ENCODE results near the gene SLC24A3. TPM values are rescaled to one million over a fixed set of nuclear protein-coding genes. Genes with fewer than 3 reads are reported as not detected.

The SLC24A3 gene
- total RNA-seq, 2 experiments from 2014 or later: not detected

DNA sequence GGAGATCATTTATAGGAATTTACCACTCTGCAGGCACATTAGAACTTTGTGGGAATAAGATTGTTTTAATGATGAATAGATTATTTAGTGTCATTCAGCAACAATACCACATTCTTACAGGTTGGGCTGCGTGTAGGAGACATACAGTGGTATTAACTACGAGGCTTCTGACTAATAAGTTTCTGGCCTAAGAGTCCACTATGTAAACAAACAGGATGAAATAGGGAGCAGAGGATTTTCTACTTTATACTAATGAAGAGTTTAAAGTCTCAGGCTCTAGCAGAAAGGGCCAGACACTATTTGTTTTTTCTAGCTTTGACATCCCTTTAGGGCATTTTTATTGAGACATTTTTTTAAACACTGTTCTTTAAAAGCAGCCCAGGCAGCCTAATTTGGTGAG is 75.6 kb downstream of the SLC24A3 start:
- POLR2A ChIA-PET: no interaction called here
- no peaks in the 10 kb centered on the region for H3K9me2 ChIP-seq (ENCODE audit: insufficient read depth, low read length)
- H3K4me3 ChIP-seq (ENCODE audit: low read depth, low read length, poor library complexity, severe bottlenecking): no peak overlapping the region
- no peak for DNase-seq (ENCODE audit: low spot score)
- CTCF ChIA-PET (ENCODE audit: unreplicated experiment): no interaction called here
- H4K20me1 ChIP-seq (ENCODE audit: insufficient read depth, low read length): no peaks in the 10 kb centered on the region
- no peaks in the 10 kb centered on the region for H3K9me3 ChIP-seq (ENCODE audit: low read length)
- H3K36me3 ChIP-seq (ENCODE audit: insufficient read depth, low read length): no peaks in the 10 kb centered on the region
- BruUV-seq (replicated peaks): no TSS peak
- intact Hi-C loops (cut with micrococcal nuclease; ENCODE audit: unreplicated experiment): no loop called here
- H3K4me2 ChIP-seq (ENCODE audit: low read length): no peak overlapping the region
- no peaks in the 10 kb centered on the region for H3K79me2 ChIP-seq (ENCODE audit: insufficient read depth, low read depth, low read length)
- H2AFZ ChIP-seq (ENCODE audit: low read length): no peak overlapping the region
- H3K4me1 ChIP-seq (ENCODE audit: insufficient read depth, low read length, poor library complexity, severe bottlenecking): no peaks in the 10 kb centered on the region
- no peak overlapping the region for H3K27ac ChIP-seq (ENCODE audit: low read depth, low read length, poor library complexity, severe bottlenecking)
- no peak for TF ChIP-seq EZH2phosphoT487 (IDR thresholded peaks at IDR 0.05; ENCODE audit: borderline replicate concordance, low read depth, low read length)
- TF ChIP-seq, protein P1, sequence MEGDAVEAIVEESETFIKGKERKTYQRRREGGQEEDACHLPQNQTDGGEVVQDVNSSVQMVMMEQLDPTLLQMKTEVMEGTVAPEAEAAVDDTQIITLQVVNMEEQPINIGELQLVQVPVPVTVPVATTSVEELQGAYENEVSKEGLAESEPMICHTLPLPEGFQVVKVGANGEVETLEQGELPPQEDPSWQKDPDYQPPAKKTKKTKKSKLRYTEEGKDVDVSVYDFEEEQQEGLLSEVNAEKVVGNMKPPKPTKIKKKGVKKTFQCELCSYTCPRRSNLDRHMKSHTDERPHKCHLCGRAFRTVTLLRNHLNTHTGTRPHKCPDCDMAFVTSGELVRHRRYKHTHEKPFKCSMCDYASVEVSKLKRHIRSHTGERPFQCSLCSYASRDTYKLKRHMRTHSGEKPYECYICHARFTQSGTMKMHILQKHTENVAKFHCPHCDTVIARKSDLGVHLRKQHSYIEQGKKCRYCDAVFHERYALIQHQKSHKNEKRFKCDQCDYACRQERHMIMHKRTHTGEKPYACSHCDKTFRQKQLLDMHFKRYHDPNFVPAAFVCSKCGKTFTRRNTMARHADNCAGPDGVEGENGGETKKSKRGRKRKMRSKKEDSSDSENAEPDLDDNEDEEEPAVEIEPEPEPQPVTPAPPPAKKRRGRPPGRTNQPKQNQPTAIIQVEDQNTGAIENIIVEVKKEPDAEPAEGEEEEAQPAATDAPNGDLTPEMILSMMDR (conservative IDR thresholded peaks at IDR 0.05; ENCODE audit: low read length): no peak

DNA sequence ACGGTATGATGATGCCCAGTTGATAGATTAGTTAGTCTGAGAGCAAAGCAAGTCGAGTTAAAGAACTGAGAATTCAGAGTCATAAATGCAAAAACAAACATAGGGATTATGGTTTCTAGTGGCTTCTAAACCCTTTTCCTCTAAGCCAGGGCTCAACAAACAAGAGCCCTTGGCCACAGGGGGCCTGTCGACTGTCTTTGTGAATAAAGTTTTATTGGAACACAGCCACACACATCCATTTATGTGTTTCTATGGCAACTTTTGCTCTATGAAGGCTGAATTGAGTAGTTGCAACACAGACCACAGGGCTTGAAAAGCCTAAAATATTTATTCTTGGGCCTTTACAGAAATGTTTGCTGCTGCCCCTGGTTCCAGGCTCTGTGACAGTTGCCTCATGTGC is 76.2 kb downstream of the SLC24A3 start:
- Histone ChIP-seq H3K9me2 (ENCODE audit: insufficient read depth, low read length) (no peaks in the 10 kb centered on the region), H3K4me3 (ENCODE audit: low read depth, low read length, poor library complexity, severe bottlenecking) (no peak overlapping the region), H3K36me3 (ENCODE audit: insufficient read depth, low read length) (no peaks in the 10 kb centered on the region), H3K79me2 (ENCODE audit: insufficient read depth, low read depth, low read length) (no peaks in the 10 kb centered on the region), H4K20me1 (ENCODE audit: insufficient read depth, low read length) (no peaks in the 10 kb centered on the region), H3K9me3 (ENCODE audit: low read length) (no peaks in the 10 kb centered on the region), H2AFZ (ENCODE audit: low read length) (no peak overlapping the region), H3K4me1 (ENCODE audit: insufficient read depth, low read length, poor library complexity, severe bottlenecking) (no peaks in the 10 kb centered on the region), H3K4me2 (ENCODE audit: low read length) (no peak overlapping the region), H3K27ac (ENCODE audit: low read depth, low read length, poor library complexity, severe bottlenecking) (no peak overlapping the region)
- no TSS peak for BruUV-seq (replicated peaks)
- TF ChIP-seq, protein P1 (conservative IDR thresholded peaks at IDR 0.05; ENCODE audit: low read length): no peak
- TF ChIP-seq EZH2phosphoT487 (IDR thresholded peaks at IDR 0.05; ENCODE audit: borderline replicate concordance, low read depth, low read length): no peak
- no peak for DNase-seq (ENCODE audit: low spot score)
- intact Hi-C loops (cut with micrococcal nuclease; ENCODE audit: unreplicated experiment): no loop called here
- POLR2A ChIA-PET: no interaction called here
- CTCF ChIA-PET (ENCODE audit: unreplicated experiment): no interaction called here

GRCh38 chr20:19289451-19289850 is 77.0 kb downstream of the SLC24A3 start:
- no peak overlapping the region for H3K27ac ChIP-seq (ENCODE audit: low read depth, low read length, poor library complexity, severe bottlenecking)
- H2AFZ ChIP-seq (ENCODE audit: low read length): no peak overlapping the region
- POLR2A ChIA-PET: no interaction called here
- no peaks in the 10 kb centered on the region for H3K9me2 ChIP-seq (ENCODE audit: insufficient read depth, low read length)
- H4K20me1 ChIP-seq (ENCODE audit: insufficient read depth, low read length): no peaks in the 10 kb centered on the region
- H3K36me3 ChIP-seq (ENCODE audit: insufficient read depth, low read length): no peaks in the 10 kb centered on the region
- DNase-seq (ENCODE audit: low spot score): no peak
- H3K4me3 ChIP-seq (ENCODE audit: low read depth, low read length, poor library complexity, severe bottlenecking): no peak overlapping the region
- H3K4me1 ChIP-seq (ENCODE audit: insufficient read depth, low read length, poor library complexity, severe bottlenecking): no peaks in the 10 kb centered on the region
- no peaks in the 10 kb centered on the region for H3K79me2 ChIP-seq (ENCODE audit: insufficient read depth, low read depth, low read length)
- intact Hi-C loops (cut with micrococcal nuclease; ENCODE audit: unreplicated experiment): no loop called here
- no TSS peak for BruUV-seq (replicated peaks)
- CTCF ChIA-PET (ENCODE audit: unreplicated experiment): no interaction called here
- no peak overlapping the region for H3K4me2 ChIP-seq (ENCODE audit: low read length)
- TF ChIP-seq, protein P1 (conservative IDR thresholded peaks at IDR 0.05; ENCODE audit: low read length): no peak
- no peak for TF ChIP-seq EZH2phosphoT487 (IDR thresholded peaks at IDR 0.05; ENCODE audit: borderline replicate concordance, low read depth, low read length)
- H3K9me3 ChIP-seq (ENCODE audit: low read length): no peaks in the 10 kb centered on the region

All from OCI-LY7 (cell line).